ENCODE measurements around the gene KIAA0040. TPM values are rescaled to one million over a fixed set of nuclear protein-coding genes. Genes with fewer than 3 reads are reported as not detected.

KIAA0040 gene
- total RNA-seq, 1 experiment from 2014 or later, result 15.0 TPM

DNA sequence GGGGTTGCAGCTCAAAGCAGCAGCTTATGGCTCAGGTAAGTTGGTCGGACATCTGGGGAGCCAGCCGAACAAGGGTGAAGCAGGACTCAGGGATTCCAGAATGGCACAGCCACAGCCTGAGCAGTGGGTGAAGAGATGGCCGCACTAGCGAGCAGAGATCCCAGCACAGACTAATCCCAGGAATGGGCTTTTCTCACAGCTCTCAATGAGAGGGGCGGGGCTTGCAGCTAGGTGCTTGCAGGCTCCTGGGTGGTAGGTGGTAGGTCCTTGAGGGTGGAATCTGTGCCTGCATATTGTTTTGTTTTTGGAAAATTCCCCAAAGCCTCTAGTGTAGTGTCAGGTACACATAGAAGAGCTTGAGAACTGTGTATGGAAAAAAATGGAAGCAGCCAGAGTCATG lies 9.0 kb downstream of the KIAA0040 start (continued):
- TF ChIP-seq, protein P1, sequence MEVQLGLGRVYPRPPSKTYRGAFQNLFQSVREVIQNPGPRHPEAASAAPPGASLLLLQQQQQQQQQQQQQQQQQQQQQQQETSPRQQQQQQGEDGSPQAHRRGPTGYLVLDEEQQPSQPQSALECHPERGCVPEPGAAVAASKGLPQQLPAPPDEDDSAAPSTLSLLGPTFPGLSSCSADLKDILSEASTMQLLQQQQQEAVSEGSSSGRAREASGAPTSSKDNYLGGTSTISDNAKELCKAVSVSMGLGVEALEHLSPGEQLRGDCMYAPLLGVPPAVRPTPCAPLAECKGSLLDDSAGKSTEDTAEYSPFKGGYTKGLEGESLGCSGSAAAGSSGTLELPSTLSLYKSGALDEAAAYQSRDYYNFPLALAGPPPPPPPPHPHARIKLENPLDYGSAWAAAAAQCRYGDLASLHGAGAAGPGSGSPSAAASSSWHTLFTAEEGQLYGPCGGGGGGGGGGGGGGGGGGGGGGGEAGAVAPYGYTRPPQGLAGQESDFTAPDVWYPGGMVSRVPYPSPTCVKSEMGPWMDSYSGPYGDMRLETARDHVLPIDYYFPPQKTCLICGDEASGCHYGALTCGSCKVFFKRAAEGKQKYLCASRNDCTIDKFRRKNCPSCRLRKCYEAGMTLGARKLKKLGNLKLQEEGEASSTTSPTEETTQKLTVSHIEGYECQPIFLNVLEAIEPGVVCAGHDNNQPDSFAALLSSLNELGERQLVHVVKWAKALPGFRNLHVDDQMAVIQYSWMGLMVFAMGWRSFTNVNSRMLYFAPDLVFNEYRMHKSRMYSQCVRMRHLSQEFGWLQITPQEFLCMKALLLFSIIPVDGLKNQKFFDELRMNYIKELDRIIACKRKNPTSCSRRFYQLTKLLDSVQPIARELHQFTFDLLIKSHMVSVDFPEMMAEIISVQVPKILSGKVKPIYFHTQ (CRISPR knock-in tag; IDR thresholded peaks at IDR 0.05), result no peak
- TF ChIP-seq, protein P2, sequence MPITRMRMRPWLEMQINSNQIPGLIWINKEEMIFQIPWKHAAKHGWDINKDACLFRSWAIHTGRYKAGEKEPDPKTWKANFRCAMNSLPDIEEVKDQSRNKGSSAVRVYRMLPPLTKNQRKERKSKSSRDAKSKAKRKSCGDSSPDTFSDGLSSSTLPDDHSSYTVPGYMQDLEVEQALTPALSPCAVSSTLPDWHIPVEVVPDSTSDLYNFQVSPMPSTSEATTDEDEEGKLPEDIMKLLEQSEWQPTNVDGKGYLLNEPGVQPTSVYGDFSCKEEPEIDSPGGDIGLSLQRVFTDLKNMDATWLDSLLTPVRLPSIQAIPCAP (CRISPR knock-in tag; IDR thresholded peaks at IDR 0.05), result no peak
- no peak for TF ChIP-seq NR3C1 (CRISPR knock-in tag; conservative IDR thresholded peaks at IDR 0.05; ENCODE audit: low read depth)

DNA sequence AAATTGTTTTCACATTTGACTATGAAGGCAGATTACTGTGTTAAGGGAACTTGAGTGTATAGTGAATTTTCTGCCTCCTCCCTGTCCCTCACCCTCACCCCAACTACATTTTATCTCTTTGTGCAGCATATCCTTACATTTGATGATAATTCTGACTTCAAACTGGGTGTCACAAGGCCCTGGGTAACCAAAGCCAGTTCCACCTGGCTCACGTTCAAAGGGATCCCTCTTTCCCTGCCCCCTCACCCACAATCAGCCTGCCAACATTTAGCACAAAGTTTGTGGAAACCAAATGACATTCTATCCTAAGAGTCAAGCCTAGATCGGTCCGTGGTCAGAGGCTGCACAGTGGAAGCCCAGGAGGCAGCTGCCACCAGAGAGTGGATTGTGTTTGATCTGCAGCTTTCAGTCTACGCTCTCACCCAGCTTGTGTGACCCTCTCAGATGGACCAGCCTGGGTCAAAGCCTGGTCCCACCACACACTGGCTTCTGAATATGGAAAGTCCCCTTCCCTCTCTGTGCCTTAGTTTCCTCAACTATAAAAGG lies 10.3 kb downstream of the KIAA0040 start:
- Mint-ChIP-seq H3K4me1 (peaks cover 29% of the 10 kb centered on the region), H3K9me3 (no peaks in the 10 kb centered on the region), H3K4me3 (no peak overlapping the region), H3K27me3 (ENCODE audit: low read depth) (no peaks in the 10 kb centered on the region), H3K27ac (no peak overlapping the region), H3K36me3 (no peaks in the 10 kb centered on the region)
- ATAC-seq (no peak), DNase-seq (ENCODE audit: low spot score) (no peak)
- CTCF ChIA-PET, result interaction anchor here (0.8 to 2.0 kb wide), 4 partner anchors 27 to 137 kb away, joined by 3 to 11 read pairs (median 4); no protein-coding TSS in a partner anchor
- TF ChIP-seq, protein P3, sequence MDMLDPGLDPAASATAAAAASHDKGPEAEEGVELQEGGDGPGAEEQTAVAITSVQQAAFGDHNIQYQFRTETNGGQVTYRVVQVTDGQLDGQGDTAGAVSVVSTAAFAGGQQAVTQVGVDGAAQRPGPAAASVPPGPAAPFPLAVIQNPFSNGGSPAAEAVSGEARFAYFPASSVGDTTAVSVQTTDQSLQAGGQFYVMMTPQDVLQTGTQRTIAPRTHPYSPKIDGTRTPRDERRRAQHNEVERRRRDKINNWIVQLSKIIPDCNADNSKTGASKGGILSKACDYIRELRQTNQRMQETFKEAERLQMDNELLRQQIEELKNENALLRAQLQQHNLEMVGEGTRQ (CRISPR knock-in tag; IDR thresholded peaks at IDR 0.05), result no peak
- TF ChIP-seq NFE2L1 (CRISPR knock-in tag; IDR thresholded peaks at IDR 0.05) (no peak), SP1 (CRISPR knock-in tag; conservative IDR thresholded peaks at IDR 0.05) (no peak), PRRX2 (CRISPR knock-in tag; IDR thresholded peaks at IDR 0.05) (no peak), ATF1 (CRISPR knock-in tag; IDR thresholded peaks at IDR 0.05) (no peak), ETV6 (CRISPR knock-in tag; IDR thresholded peaks at IDR 0.05) (no peak), GABPB1 (CRISPR knock-in tag; IDR thresholded peaks at IDR 0.05) (no peak), SOX15 (CRISPR knock-in tag; IDR thresholded peaks at IDR 0.05) (no peak), ZNF423 (CRISPR knock-in tag; IDR thresholded peaks at IDR 0.05) (no peak), ESRRA (CRISPR knock-in tag; IDR thresholded peaks at IDR 0.05; ENCODE audit: borderline replicate concordance) (no peak), ZBTB21 (CRISPR knock-in tag; IDR thresholded peaks at IDR 0.05; ENCODE audit: borderline replicate concordance) (no peak), SMAD3 (CRISPR knock-in tag; IDR thresholded peaks at IDR 0.05; ENCODE audit: borderline replicate concordance) (no peak), ZNF671 (CRISPR knock-in tag; IDR thresholded peaks at IDR 0.05) (no peak), SMAD4 (CRISPR knock-in tag; IDR thresholded peaks at IDR 0.05) (no peak)
- TF ChIP-seq, protein P4, sequence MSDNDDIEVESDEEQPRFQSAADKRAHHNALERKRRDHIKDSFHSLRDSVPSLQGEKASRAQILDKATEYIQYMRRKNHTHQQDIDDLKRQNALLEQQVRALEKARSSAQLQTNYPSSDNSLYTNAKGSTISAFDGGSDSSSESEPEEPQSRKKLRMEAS (CRISPR knock-in tag; IDR thresholded peaks at IDR 0.05), result no peak
- TF ChIP-seq, protein P1 (CRISPR knock-in tag; IDR thresholded peaks at IDR 0.05), result no peak
- TF ChIP-seq, protein P5, sequence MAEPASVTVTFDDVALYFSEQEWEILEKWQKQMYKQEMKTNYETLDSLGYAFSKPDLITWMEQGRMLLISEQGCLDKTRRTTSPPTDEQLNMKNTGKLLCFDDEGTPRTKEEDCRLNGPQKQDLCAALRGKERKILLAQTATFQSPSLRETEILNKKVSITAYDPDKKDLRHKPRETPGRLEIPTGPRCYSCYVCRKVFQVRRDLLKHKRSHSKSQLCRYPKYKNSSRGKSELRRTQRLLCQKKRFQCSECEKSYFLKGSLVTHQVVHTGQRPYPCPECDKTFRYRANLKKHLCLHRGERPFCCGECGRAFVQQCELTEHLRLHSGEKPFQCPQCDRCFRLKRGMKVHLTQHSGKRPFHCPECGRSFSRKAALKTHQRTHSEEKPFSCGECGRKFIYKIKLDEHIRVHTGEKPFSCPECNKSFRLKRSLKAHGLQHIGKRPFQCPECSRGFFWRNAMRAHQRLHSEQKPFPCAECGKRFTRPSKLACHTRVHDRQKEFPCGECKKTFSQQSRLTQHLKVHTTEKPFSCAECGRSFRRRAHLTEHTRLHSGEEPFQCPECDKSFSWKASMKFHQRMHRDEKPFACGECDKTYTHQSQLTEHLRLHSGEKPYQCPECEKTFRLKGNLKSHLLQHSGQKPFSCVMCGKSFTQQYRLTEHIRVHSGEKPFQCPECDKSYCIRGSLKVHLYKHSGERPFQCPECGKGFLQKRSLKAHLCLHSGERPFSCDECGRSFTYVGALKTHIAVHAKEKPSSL (CRISPR knock-in tag; conservative IDR thresholded peaks at IDR 0.05), result no peak
- TF ChIP-seq, protein P6, sequence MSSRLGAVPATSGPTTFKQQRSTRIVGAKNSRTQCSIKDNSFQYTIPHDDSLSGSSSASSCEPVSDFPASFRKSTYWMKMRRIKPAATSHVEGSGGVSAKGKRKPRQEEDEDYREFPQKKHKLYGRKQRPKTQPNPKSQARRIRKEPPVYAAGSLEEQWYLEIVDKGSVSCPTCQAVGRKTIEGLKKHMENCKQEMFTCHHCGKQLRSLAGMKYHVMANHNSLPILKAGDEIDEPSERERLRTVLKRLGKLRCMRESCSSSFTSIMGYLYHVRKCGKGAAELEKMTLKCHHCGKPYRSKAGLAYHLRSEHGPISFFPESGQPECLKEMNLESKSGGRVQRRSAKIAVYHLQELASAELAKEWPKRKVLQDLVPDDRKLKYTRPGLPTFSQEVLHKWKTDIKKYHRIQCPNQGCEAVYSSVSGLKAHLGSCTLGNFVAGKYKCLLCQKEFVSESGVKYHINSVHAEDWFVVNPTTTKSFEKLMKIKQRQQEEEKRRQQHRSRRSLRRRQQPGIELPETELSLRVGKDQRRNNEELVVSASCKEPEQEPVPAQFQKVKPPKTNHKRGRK (CRISPR knock-in tag; IDR thresholded peaks at IDR 0.05; ENCODE audit: borderline replicate concordance), result no peak
- POLR2A ChIA-PET, result no interaction called here

Data from WTC11 (cell line).